ENCODE measurements around the gene EPHA2.

DNA sequence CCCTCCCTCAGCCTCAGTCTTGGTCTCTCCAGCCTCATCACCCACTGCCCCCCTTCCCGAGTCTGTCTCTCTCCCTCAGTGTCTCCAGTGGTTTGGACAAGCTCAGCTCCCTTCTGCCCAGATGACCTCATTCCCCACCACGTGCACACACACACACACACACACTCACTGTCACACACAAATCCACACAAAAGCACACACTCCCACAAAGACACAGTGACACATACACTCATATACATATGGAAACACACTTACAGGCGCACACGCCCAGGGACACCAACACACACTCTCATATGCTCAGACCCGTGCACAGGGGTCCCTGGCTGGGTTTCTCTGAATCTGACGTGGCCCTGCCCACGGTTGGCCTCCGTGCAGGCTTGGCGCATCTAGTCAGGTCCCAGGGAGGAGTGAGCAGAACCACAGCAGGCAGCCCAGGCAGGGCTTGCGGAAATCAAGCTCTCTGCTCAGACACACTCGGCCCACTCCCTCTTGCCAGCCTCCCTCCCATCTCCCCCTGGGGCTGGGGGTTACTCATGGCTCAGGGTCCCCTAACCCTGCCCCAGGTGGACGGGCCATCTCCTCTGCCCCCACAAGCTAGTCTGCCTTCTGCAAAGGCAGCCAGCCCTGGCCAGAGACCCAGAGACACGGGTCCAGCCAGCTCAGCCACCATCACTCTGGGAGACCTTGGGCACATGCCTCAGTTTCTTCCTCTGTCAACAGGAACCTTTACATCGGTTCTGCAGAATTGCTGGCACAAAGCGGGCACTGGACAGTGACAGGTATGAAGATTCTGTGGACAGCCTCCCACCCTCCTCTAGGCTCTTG is 43.9 kb downstream of the EPHA2 start:
- TF ChIP-seq, protein P1, sequence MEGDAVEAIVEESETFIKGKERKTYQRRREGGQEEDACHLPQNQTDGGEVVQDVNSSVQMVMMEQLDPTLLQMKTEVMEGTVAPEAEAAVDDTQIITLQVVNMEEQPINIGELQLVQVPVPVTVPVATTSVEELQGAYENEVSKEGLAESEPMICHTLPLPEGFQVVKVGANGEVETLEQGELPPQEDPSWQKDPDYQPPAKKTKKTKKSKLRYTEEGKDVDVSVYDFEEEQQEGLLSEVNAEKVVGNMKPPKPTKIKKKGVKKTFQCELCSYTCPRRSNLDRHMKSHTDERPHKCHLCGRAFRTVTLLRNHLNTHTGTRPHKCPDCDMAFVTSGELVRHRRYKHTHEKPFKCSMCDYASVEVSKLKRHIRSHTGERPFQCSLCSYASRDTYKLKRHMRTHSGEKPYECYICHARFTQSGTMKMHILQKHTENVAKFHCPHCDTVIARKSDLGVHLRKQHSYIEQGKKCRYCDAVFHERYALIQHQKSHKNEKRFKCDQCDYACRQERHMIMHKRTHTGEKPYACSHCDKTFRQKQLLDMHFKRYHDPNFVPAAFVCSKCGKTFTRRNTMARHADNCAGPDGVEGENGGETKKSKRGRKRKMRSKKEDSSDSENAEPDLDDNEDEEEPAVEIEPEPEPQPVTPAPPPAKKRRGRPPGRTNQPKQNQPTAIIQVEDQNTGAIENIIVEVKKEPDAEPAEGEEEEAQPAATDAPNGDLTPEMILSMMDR (IDR thresholded peaks at IDR 0.05; ENCODE audit: borderline replicate concordance, extremely low read depth, low read length, poor library complexity, severe bottlenecking): no peak
- TF ChIP-seq EZH2 (IDR thresholded peaks at IDR 0.05; ENCODE audit: borderline replicate concordance, low read depth, low read length, severe bottlenecking): no peak

Data from DND-41 (cell line).